ENCODE measurements around the gene DRP2. TPM values are rescaled to one million over a fixed set of nuclear protein-coding genes. Genes with fewer than 3 reads are reported as not detected.
"Not testable (repeated sequence)": the region's sequence is repeated elsewhere in the genome, so short reads cannot be mapped to it uniquely, and the experiment has no call there.

Gene DRP2
- polyA plus RNA-seq, 1 donor from 2014 or later, result 10.0 TPM

DNA sequence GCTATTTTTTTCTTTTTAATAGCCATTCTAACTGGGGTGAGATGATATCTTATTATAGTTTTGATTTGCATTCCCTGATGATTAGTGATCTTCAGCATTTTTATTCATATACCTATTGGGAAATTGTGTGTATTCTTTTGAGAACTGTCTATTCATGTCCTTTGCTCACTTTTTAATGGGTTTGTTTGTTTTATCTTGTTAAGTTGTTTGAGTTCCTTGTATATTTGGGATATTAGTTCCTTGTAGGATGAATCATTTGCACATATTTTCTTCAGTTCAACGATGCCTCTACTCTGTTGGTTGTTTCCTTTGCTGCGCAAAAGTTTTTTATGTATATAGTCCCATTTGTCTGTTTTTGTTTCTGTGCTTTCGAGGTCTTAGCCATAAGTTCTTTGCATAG lies 43.1 kb upstream of the DRP2 start:
- Histone ChIP-seq H3K9ac (ENCODE audit: low read length) (no peak overlapping the region), H3K27me3 (ENCODE audit: insufficient read depth, low read depth, low read length) (no peaks in the 10 kb centered on the region), H3F3A (ENCODE audit: insufficient read depth, low read length, poor library complexity, severe bottlenecking) (no peaks in the 10 kb centered on the region), H3K36me3 (ENCODE audit: insufficient read depth, low read length) (no peaks in the 10 kb centered on the region), H3K4me2 (ENCODE audit: low read length) (no peak overlapping the region), H3K4me3 (ENCODE audit: low read length) (no peak overlapping the region), H4K20me1 (ENCODE audit: insufficient read depth) (no peaks in the 10 kb centered on the region), H3K9me2 (ENCODE audit: insufficient read depth, low read length) (no peaks in the 10 kb centered on the region), H3K9me3 (ENCODE audit: low read length) (no peaks in the 10 kb centered on the region), H3K79me2 (replicated peaks; ENCODE audit: insufficient read depth, low read length) (no peaks in the 10 kb centered on the region), H3K27ac (ENCODE audit: low read length) (no peak overlapping the region), H2AFZ (ENCODE audit: low read depth, low read length) (no peak overlapping the region)
- TF ChIP-seq, protein P1, sequence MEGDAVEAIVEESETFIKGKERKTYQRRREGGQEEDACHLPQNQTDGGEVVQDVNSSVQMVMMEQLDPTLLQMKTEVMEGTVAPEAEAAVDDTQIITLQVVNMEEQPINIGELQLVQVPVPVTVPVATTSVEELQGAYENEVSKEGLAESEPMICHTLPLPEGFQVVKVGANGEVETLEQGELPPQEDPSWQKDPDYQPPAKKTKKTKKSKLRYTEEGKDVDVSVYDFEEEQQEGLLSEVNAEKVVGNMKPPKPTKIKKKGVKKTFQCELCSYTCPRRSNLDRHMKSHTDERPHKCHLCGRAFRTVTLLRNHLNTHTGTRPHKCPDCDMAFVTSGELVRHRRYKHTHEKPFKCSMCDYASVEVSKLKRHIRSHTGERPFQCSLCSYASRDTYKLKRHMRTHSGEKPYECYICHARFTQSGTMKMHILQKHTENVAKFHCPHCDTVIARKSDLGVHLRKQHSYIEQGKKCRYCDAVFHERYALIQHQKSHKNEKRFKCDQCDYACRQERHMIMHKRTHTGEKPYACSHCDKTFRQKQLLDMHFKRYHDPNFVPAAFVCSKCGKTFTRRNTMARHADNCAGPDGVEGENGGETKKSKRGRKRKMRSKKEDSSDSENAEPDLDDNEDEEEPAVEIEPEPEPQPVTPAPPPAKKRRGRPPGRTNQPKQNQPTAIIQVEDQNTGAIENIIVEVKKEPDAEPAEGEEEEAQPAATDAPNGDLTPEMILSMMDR (IDR thresholded peaks at IDR 0.05; ENCODE audit: poor library complexity, severe bottlenecking), result no peak
- TF ChIP-seq SMC3 (conservative IDR thresholded peaks at IDR 0.05; ENCODE audit: poor library complexity), result no peak
- TF ChIP-seq MXI1 (conservative IDR thresholded peaks at IDR 0.05; ENCODE audit: poor library complexity, severe bottlenecking), result no peak
- TF ChIP-seq POLR2AphosphoS5 (IDR thresholded peaks at IDR 0.05), result no peak
- no peak for TF ChIP-seq TAF1 (IDR thresholded peaks at IDR 0.05; ENCODE audit: low read depth)
- TF ChIP-seq RAD21 (conservative IDR thresholded peaks at IDR 0.05), result no peak
- no peak for TF ChIP-seq EZH2 (IDR thresholded peaks at IDR 0.05; ENCODE audit: borderline replicate concordance, insufficient read depth, low read length, poor library complexity, severe bottlenecking)
- TF ChIP-seq EP300 (conservative IDR thresholded peaks at IDR 0.05; ENCODE audit: poor library complexity, severe bottlenecking), result no peak
- TF ChIP-seq, protein P2, sequence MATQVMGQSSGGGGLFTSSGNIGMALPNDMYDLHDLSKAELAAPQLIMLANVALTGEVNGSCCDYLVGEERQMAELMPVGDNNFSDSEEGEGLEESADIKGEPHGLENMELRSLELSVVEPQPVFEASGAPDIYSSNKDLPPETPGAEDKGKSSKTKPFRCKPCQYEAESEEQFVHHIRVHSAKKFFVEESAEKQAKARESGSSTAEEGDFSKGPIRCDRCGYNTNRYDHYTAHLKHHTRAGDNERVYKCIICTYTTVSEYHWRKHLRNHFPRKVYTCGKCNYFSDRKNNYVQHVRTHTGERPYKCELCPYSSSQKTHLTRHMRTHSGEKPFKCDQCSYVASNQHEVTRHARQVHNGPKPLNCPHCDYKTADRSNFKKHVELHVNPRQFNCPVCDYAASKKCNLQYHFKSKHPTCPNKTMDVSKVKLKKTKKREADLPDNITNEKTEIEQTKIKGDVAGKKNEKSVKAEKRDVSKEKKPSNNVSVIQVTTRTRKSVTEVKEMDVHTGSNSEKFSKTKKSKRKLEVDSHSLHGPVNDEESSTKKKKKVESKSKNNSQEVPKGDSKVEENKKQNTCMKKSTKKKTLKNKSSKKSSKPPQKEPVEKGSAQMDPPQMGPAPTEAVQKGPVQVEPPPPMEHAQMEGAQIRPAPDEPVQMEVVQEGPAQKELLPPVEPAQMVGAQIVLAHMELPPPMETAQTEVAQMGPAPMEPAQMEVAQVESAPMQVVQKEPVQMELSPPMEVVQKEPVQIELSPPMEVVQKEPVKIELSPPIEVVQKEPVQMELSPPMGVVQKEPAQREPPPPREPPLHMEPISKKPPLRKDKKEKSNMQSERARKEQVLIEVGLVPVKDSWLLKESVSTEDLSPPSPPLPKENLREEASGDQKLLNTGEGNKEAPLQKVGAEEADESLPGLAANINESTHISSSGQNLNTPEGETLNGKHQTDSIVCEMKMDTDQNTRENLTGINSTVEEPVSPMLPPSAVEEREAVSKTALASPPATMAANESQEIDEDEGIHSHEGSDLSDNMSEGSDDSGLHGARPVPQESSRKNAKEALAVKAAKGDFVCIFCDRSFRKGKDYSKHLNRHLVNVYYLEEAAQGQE (IDR thresholded peaks at IDR 0.05; ENCODE audit: borderline replicate concordance), result no peak

DNA sequence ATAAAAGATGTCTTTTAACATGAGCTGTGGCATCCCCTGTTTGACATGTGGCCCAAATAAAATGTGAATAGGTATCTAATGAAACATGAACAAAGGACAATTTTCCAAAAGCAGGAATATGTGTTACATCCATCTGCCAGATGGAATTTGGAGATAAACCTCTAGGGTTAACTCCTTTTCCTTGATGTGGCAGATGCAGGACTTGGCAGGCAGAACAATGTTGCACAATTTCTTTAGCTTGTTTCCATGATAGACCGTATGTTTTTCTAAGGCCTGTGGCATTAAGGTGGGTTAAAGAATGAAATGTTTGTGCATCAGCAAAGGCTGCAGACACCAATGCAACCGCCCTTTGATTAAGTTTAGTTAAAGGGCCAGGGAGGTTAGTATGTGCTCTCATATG lies 34.7 kb upstream of the DRP2 start:
- not testable (repeated sequence) for H3K79me2 ChIP-seq (replicated peaks; ENCODE audit: insufficient read depth, low read length); H3K4me3 ChIP-seq (ENCODE audit: low read length); H3K9me3 ChIP-seq (ENCODE audit: low read length); H3K36me3 ChIP-seq (ENCODE audit: insufficient read depth, low read length); H3K9ac ChIP-seq (ENCODE audit: low read length); H3K27ac ChIP-seq (ENCODE audit: low read length); H3K9me2 ChIP-seq (ENCODE audit: insufficient read depth, low read length); H3F3A ChIP-seq (ENCODE audit: insufficient read depth, low read length, poor library complexity, severe bottlenecking); H2AFZ ChIP-seq (ENCODE audit: low read depth, low read length); H4K20me1 ChIP-seq (ENCODE audit: insufficient read depth); H3K27me3 ChIP-seq (ENCODE audit: insufficient read depth, low read depth, low read length); H3K4me2 ChIP-seq (ENCODE audit: low read length)

DNA sequence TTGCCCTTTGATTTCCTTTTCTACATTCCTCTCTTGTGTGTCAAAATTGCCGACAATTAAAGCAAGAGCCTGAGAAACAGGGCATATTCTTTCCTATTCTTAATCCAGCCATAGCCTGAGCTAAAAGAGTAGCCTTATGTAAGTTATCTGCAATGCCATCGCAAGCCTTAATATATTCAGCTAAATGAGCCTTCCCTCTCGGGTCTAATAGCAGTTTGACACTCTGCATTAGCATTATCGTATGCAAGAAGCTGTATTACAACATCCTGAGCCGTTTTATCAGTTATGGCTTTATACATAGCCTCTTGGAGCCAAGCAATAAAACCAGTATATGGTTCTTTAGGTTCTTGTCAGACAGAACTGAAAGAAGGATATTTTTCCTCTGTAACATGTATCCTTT lies 31.6 kb upstream of the DRP2 start:
- H3K36me3 ChIP-seq (ENCODE audit: insufficient read depth, low read length); H3K9ac ChIP-seq (ENCODE audit: low read length); H3F3A ChIP-seq (ENCODE audit: insufficient read depth, low read length, poor library complexity, severe bottlenecking); H3K4me2 ChIP-seq (ENCODE audit: low read length); H3K27ac ChIP-seq (ENCODE audit: low read length); H3K9me2 ChIP-seq (ENCODE audit: insufficient read depth, low read length); H3K79me2 ChIP-seq (replicated peaks; ENCODE audit: insufficient read depth, low read length); H3K27me3 ChIP-seq (ENCODE audit: insufficient read depth, low read depth, low read length); H4K20me1 ChIP-seq (ENCODE audit: insufficient read depth); H3K4me3 ChIP-seq (ENCODE audit: low read length); H3K9me3 ChIP-seq (ENCODE audit: low read length); H2AFZ ChIP-seq (ENCODE audit: low read depth, low read length): not testable (repeated sequence)
